H1 (cell line): ENCODE measurements around the gene PLP2. TPM values are rescaled to one million over a fixed set of nuclear protein-coding genes. Genes with fewer than 3 reads are reported as not detected.

Source experiments
- CBX8 ChIP-seq: fragments of 300-800, 300-1000 bp; sonication (generic); IDR thresholded peaks from 2 replicates; pipeline ENCODE4 v1.7.1; 2016; ENCODE audit warnings: low read depth, low read length, borderline replicate concordance
- EGR1 ChIP-seq: IDR thresholded peaks from 2 replicates; pipeline ENCODE4 v1.6.1; 2011; ENCODE audit warnings: low read depth, low read length, borderline replicate concordance
- NRF1 ChIP-seq: IDR thresholded peaks from 2 replicates; pipeline ENCODE4 v1.6.1; 2011; ENCODE audit warnings: mild to moderate bottlenecking, low read depth, low read length, improper control_type of control experiment
- POLR2AphosphoS5 ChIP-seq: IDR thresholded peaks from 2 replicates; pipeline ENCODE4 v1.6.1; 2011; ENCODE audit warnings: low read depth, low read length
- RAD21 ChIP-seq, 2 experiments: IDR thresholded peaks in 1 of 2; conservative IDR thresholded peaks in 1 of 2; 2 replicates each; pipeline ENCODE4 v1.6.1; 2011; ENCODE audit warnings: low read depth in 2 of 2, low read length in 2 of 2, improper control_type of control experiment in 1 of 2, inconsistent platforms in 1 of 2, mild to moderate bottlenecking in 1 of 2, moderate library complexity in 1 of 2
- polyA plus RNA-seq, 7 experiments: library from polyadenylated mRNA; depleted of rRNA in 3 of 7; stranded (reverse) in 5 of 7; unstranded in 2 of 7; fragments of >200 nt in 5 of 7; fragments of 200-250 nt in 2 of 7; gene quantifications; 1 replicate in 5 of 7; 2 replicates in 1 of 7; 4 replicates in 1 of 7; pipeline versions ENCODE4 v1.2.1 to v1.2.3, GENCODE V29; 2011 to 2013; ENCODE audit warnings: missing spikeins in 2 of 7, mixed read lengths in 2 of 7
- total RNA-seq: library from RNA; stranded (reverse); fragmentation: NEBNext Ultra II Directional; extraction: Animal tissue kit (Norgen Biotek cat#: 25700); gene quantifications from 2 replicates; pipeline ENCODE4 v1.2.1, GENCODE V29; 2021

The PLP2 gene
- total and polyA plus RNA-seq, 2 of the 8 experiments (the other 6 are each of a cell fraction or from before 2014, with no cell fraction given) = 10.3 to 23.4 TPM

GRCh38 chrX:49155900-49156837, 15.5 kb upstream of the PLP2 start (continued):
- no peak for TF ChIP-seq CBX8
- peak; percentile 47 for TF ChIP-seq NRF1
- TF ChIP-seq EGR1 = no peak
- peak in 1 of 2 experiments; percentile 35; a peak in 1 of 4 replicates for TF ChIP-seq RAD21 (IDR thresholded peaks at IDR 0.05 in 1 of 2, conservative IDR thresholded peaks at IDR 0.05 in 1 of 2; ENCODE audit: low read depth in 2 of 2, low read length in 2 of 2)
- TF ChIP-seq POLR2AphosphoS5 = peak; percentile 34; the same call in 1 of the 2 replicates
- TF ChIP-seq, all 59 proteins: peak for 9
